ENCODE measurements around the gene RPTN.

The RPTN gene

GRCh38 chr1:152159144-152159543, at the start of gene RPTN:
TSS of gene RPTN (minus strand) at chr1:152159228. CDS start at chr1:152157889, 1,339 bp downstream.
- no peak within 1 kb of the TSS for H3K4me3 Mint-ChIP-seq
- H3K27ac Mint-ChIP-seq = no peak within 1 kb of the TSS
- peaks cover 1% of the 10 kb centered on the region for H3K27me3 Mint-ChIP-seq
- H3K36me3 Mint-ChIP-seq = no peaks in the 10 kb centered on the region
- H3K9me3 Mint-ChIP-seq (ENCODE audit: low read depth) = no peaks in the 10 kb centered on the region
- no peaks in the 10 kb centered on the region for H3K4me1 Mint-ChIP-seq (ENCODE audit: low read depth)

- peaks cover 8% of the 10 kb centered on the region for H3K27me3 Mint-ChIP-seq
- no peak overlapping the region for H3K4me3 Mint-ChIP-seq
- no peak overlapping the region for H3K27ac Mint-ChIP-seq
Measured at GRCh38 chr1:152198982-152199381, 40.0 kb upstream of the RPTN start.

GRCh38 chr1:152197361-152197941, 38.4 kb upstream of the RPTN start:
- peaks cover 8% of the 10 kb centered on the region for H3K36me3 Mint-ChIP-seq
- no peak overlapping the region for H3K4me3 Mint-ChIP-seq
- no peak overlapping the region for H3K27ac Mint-ChIP-seq
- H3K4me1 Mint-ChIP-seq (ENCODE audit: low read depth) = no peaks in the 10 kb centered on the region
- H3K9me3 Mint-ChIP-seq (ENCODE audit: low read depth) = no peaks in the 10 kb centered on the region
- peaks cover 8% of the 10 kb centered on the region for H3K27me3 Mint-ChIP-seq

More at GRCh38 chr1:152198982-152199381, 40.0 kb upstream of the RPTN start:
- Mint-ChIP-seq H3K4me1 (ENCODE audit: low read depth) (no peaks in the 10 kb centered on the region), H3K36me3 (peaks cover 8% of the 10 kb centered on the region), H3K9me3 (ENCODE audit: low read depth) (no peaks in the 10 kb centered on the region)

- Mint-ChIP-seq H3K36me3 (no peaks in the 10 kb centered on the region), H3K4me3 (no peak overlapping the region), H3K27ac (no peak overlapping the region), H3K27me3 (no peaks in the 10 kb centered on the region), H3K4me1 (ENCODE audit: low read depth) (peaks cover 4% of the 10 kb centered on the region), H3K9me3 (ENCODE audit: low read depth) (no peaks in the 10 kb centered on the region)
Measured at GRCh38 chr1:152191711-152192110, 32.7 kb upstream of the RPTN start.

- peaks cover 4% of the 10 kb centered on the region for H3K4me1 Mint-ChIP-seq (ENCODE audit: low read depth)
- H3K9me3 Mint-ChIP-seq (ENCODE audit: low read depth) = no peaks in the 10 kb centered on the region
- H3K4me3 Mint-ChIP-seq = no peak overlapping the region
- no peaks in the 10 kb centered on the region for H3K36me3 Mint-ChIP-seq
- H3K27me3 Mint-ChIP-seq = no peaks in the 10 kb centered on the region
- no peak overlapping the region for H3K27ac Mint-ChIP-seq
Measured at GRCh38 chr1:152191260-152191659, 32.2 kb upstream of the RPTN start.

- Mint-ChIP-seq H3K36me3 (no peaks in the 10 kb centered on the region), H3K9me3 (ENCODE audit: low read depth) (no peaks in the 10 kb centered on the region)
Measured at GRCh38 chr1:152190589-152190988, 31.6 kb upstream of the RPTN start.

GRCh38 chr1:152189657-152190442, 30.8 kb upstream of the RPTN start:
- Mint-ChIP-seq H3K4me3 (peak overlapping the region; percentile 89), H3K27me3 (no peaks in the 10 kb centered on the region), H3K4me1 (ENCODE audit: low read depth) (peaks cover 6% of the 10 kb centered on the region), H3K9me3 (ENCODE audit: low read depth) (no peaks in the 10 kb centered on the region), H3K27ac (peak overlapping the region; percentile 66), H3K36me3 (no peaks in the 10 kb centered on the region)

More at GRCh38 chr1:152190589-152190988, 31.6 kb upstream of the RPTN start:
- Mint-ChIP-seq H3K27me3 (no peaks in the 10 kb centered on the region), H3K27ac (no peak overlapping the region), H3K4me1 (ENCODE audit: low read depth) (peaks cover 4% of the 10 kb centered on the region), H3K4me3 (no peak overlapping the region)

- H3K36me3 Mint-ChIP-seq = no peaks in the 10 kb centered on the region
- H3K27ac Mint-ChIP-seq = peak overlapping the region; percentile 66
Measured at GRCh38 chr1:152188673-152189591, 29.9 kb upstream of the RPTN start.

GRCh38 chr1:152186556-152187285, 27.7 kb upstream of the RPTN start:
- Mint-ChIP-seq H3K27me3 (peaks cover 3% of the 10 kb centered on the region), H3K36me3 (no peaks in the 10 kb centered on the region), H3K4me1 (ENCODE audit: low read depth) (peaks cover 6% of the 10 kb centered on the region), H3K27ac (no peak overlapping the region), H3K4me3 (no peak overlapping the region), H3K9me3 (ENCODE audit: low read depth) (no peaks in the 10 kb centered on the region)

More at GRCh38 chr1:152188673-152189591, 29.9 kb upstream of the RPTN start:
- Mint-ChIP-seq H3K4me3 (peak overlapping the region; percentile 89), H3K4me1 (ENCODE audit: low read depth) (peaks cover 6% of the 10 kb centered on the region), H3K27me3 (peaks cover 3% of the 10 kb centered on the region), H3K9me3 (ENCODE audit: low read depth) (no peaks in the 10 kb centered on the region)

- Mint-ChIP-seq H3K4me1 (ENCODE audit: low read depth) (peaks cover 6% of the 10 kb centered on the region), H3K27ac (no peak overlapping the region), H3K4me3 (no peak overlapping the region), H3K9me3 (ENCODE audit: low read depth) (no peaks in the 10 kb centered on the region), H3K27me3 (peaks cover 3% of the 10 kb centered on the region), H3K36me3 (no peaks in the 10 kb centered on the region)
Measured at GRCh38 chr1:152185544-152186391, 26.7 kb upstream of the RPTN start.

GRCh38 chr1:152182944-152183361, 23.9 kb upstream of the RPTN start:
- H3K36me3 Mint-ChIP-seq = no peaks in the 10 kb centered on the region
- no peak overlapping the region for H3K27ac Mint-ChIP-seq
- H3K9me3 Mint-ChIP-seq (ENCODE audit: low read depth) = no peaks in the 10 kb centered on the region
- H3K4me1 Mint-ChIP-seq (ENCODE audit: low read depth) = peaks cover 2% of the 10 kb centered on the region
- H3K27me3 Mint-ChIP-seq = peaks cover 3% of the 10 kb centered on the region
- H3K4me3 Mint-ChIP-seq = no peak overlapping the region

GRCh38 chr1:152182431-152182830, 23.4 kb upstream of the RPTN start:
- peaks cover 3% of the 10 kb centered on the region for H3K27me3 Mint-ChIP-seq
- no peaks in the 10 kb centered on the region for H3K9me3 Mint-ChIP-seq (ENCODE audit: low read depth)
- H3K27ac Mint-ChIP-seq = no peak overlapping the region
- no peaks in the 10 kb centered on the region for H3K36me3 Mint-ChIP-seq
- peaks cover 2% of the 10 kb centered on the region for H3K4me1 Mint-ChIP-seq (ENCODE audit: low read depth)
- H3K4me3 Mint-ChIP-seq = no peak overlapping the region

- Mint-ChIP-seq H3K27ac (no peak overlapping the region), H3K4me3 (no peak overlapping the region), H3K4me1 (ENCODE audit: low read depth) (no peaks in the 10 kb centered on the region), H3K27me3 (peaks cover 8% of the 10 kb centered on the region), H3K9me3 (ENCODE audit: low read depth) (peaks cover 2% of the 10 kb centered on the region), H3K36me3 (peaks cover 4% of the 10 kb centered on the region)
Measured at GRCh38 chr1:152179566-152179965, 20.5 kb upstream of the RPTN start.
